NB4 (cell line): ENCODE measurements around the gene RPS21.
A peak's percentile ranks its signal among the peaks of the same experiment; 100 is the strongest.
"Not testable (repeated sequence)": the region's sequence is repeated elsewhere in the genome, so short reads cannot be mapped to it uniquely, and the experiment has no call there.

Experiments used
- DNase-seq: peaks from one replicate; pipeline ENCODE4 v3.0.0; 2010; ENCODE audit warnings: low read depth
- H3K4me3 ChIP-seq: one replicate; pipeline ENCODE4 v1.5.1; 2011; ENCODE audit warnings: mild to moderate bottlenecking, low read depth, low read length, moderate library complexity
- MYC ChIP-seq: IDR thresholded peaks from 2 replicates; pipeline ENCODE4 v1.6.1; 2011; ENCODE audit warnings: low read depth, low read length
- POLR2A ChIP-seq: IDR thresholded peaks from 2 replicates; pipeline ENCODE4 v1.6.1; 2011; ENCODE audit warnings: mild to moderate bottlenecking; ENCODE audit not compliant: insufficient read length; ENCODE audit errors: extremely low read depth
- TF ChIP-seq, protein P1 (sequence below): IDR thresholded peaks from 2 replicates; pipeline ENCODE4 v1.6.1; 2011; ENCODE audit warnings: low read depth, low read length
- TF ChIP-seq, protein P2 (sequence below): IDR thresholded peaks from one replicate; pipeline ENCODE4 v1.5.1; 2012; ENCODE audit warnings: low read depth, low read length

Gene RPS21

DNA sequence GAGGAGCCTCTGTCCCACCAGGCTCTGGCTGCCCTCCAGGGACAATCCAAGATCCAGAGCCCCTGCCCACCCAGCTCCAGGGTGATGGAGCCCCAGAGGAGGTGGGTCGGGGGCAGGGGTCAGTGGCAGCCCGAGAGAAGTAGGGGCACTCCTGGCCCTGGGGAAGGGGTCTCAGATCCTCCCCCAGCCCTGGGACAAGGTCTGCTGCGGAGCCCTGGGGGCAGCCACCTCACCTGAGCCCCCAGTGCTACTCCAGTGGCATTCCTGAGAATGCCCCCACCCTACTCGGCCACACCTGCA lies 17.1 kb upstream of the RPS21 start:
- TF ChIP-seq, protein P1, sequence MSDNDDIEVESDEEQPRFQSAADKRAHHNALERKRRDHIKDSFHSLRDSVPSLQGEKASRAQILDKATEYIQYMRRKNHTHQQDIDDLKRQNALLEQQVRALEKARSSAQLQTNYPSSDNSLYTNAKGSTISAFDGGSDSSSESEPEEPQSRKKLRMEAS, result no peak
- no peak for TF ChIP-seq MYC
- no peak for TF ChIP-seq POLR2A
- TF ChIP-seq, protein P2, sequence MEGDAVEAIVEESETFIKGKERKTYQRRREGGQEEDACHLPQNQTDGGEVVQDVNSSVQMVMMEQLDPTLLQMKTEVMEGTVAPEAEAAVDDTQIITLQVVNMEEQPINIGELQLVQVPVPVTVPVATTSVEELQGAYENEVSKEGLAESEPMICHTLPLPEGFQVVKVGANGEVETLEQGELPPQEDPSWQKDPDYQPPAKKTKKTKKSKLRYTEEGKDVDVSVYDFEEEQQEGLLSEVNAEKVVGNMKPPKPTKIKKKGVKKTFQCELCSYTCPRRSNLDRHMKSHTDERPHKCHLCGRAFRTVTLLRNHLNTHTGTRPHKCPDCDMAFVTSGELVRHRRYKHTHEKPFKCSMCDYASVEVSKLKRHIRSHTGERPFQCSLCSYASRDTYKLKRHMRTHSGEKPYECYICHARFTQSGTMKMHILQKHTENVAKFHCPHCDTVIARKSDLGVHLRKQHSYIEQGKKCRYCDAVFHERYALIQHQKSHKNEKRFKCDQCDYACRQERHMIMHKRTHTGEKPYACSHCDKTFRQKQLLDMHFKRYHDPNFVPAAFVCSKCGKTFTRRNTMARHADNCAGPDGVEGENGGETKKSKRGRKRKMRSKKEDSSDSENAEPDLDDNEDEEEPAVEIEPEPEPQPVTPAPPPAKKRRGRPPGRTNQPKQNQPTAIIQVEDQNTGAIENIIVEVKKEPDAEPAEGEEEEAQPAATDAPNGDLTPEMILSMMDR, result no peak
- no peak for DNase-seq
- no peak overlapping the region for H3K4me3 ChIP-seq

GRCh38 chr20:62370115-62370806 lies 16.6 kb upstream of the RPS21 start:
- TF ChIP-seq, protein P2, result no peak
- no peak for TF ChIP-seq MYC
- TF ChIP-seq, protein P1, result no peak
- TF ChIP-seq POLR2A, result no peak
- H3K4me3 ChIP-seq, result no peak overlapping the region
- peak; percentile 55 for DNase-seq

DNA sequence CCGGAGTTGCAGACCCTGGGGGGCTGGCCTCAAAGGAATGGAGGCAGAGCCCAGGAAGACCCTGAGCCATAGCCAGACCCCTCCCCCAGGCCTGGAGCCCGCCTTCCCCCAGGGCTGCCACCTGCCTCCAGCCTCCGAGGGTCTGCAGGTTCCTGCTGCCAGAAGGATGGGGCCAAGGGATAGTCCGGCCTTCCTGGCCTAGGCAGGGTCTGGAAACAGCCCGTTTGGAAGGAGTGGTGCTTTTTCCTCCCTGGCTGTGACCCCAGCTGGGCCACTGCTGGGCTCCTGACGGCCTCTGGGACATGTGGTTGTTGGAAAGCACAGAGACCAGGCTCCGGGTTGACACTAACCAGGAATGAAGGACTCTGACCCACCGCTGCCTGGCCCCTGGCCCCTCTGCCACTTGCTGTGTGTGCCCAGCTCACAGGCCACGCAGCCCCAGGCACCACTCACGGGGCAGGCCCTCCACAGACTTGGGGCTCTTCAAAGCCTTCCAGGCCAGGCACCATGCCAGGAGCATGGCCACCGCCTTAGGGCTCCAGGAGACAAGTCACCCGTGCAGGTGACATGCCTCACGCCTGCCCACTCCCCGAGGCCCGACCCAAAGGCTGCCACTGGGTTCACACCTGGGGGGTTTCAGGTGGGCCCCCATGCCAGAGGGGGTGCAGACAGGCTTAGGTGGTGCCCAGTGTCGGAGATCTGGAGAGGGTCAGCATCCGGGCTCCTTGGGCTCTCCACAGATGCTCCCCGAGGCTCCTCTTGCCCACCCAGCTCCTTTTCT lies 15.9 kb upstream of the RPS21 start:
- TF ChIP-seq, protein P2, result no peak
- TF ChIP-seq POLR2A (no peak), MYC (no peak)
- TF ChIP-seq, protein P1, result no peak
- DNase-seq, result no peak
- H3K4me3 ChIP-seq, result no peak overlapping the region

GRCh38 chr20:62371588-62372041 lies 15.3 kb upstream of the RPS21 start:
- H3K4me3 ChIP-seq, result no peak overlapping the region
- TF ChIP-seq, protein P1, result no peak
- TF ChIP-seq POLR2A (no peak), MYC (no peak)
- no peak for DNase-seq

- DNase-seq, result no peak
- TF ChIP-seq MYC, result no peak
- no peak overlapping the region for H3K4me3 ChIP-seq
Observed at GRCh38 chr20:62372042-62372993, 14.6 kb upstream of the RPS21 start.

DNA sequence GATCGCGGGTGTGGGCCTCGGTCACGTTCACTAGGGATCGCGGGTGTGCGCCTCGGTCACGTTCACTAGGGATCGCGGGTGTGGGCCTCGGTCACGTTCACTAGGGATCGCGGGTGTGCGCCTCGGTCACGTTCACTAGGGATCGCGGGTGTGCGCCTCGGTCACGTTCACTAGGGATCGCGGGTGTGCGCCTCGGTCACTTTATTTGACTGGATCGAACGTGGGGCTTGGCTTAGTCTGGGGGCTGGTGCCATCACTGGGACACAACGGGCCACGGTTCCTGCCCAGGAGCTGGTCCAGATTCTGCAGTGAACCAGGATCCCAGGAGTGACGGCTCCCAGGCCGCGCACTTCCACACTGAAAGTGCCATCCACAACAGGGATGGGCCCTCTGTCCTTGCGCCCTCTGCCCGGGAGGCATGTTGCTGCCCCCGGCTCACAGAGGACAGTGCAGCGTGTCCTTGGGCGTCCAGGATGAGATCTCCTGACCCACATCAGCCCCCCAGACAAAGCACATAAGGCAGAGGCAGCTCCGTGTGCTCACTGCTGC lies 13.2 kb upstream of the RPS21 start:
- H3K4me3 ChIP-seq, DNase-seq: not testable (repeated sequence)
